ENCODE results near the gene FOXK1.
"Not testable (repeated sequence)": the region's sequence is repeated elsewhere in the genome, so short reads cannot be mapped to it uniquely, and the experiment has no call there.

FOXK1 gene

DNA sequence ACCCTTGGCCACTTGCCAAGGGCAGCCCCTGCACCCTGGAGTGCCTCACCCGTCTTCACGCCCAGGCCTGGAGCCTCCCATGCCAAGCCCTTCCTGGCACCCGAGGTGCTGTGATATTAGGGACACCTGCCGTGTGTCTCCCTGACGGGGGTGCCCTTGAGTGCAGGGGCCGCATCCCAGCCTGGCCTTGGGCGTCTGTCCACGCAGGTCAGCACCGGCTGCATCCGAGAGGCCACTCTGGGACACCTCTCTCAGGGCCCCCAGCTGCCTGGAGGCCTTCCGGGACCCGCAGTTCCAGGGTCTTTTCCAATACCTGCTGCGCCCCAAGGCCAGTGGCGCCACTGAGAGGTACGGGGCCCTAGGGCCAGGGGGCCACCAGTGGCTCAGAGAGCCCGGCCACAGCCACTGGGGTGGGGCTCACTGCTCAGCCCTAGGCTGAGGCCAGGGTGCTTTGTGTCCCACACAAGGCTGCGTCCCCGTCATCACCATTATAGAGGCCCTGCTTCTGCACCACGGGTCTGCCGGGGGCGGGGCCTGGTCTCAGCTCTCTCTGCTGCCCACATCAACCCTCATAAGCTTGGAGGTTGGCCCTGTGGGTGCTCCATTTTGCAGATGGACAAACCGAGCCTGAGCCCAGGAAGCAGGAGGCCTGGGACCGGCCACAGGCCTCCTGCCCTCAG lies 106.0 kb downstream of the FOXK1 start:
- no peak for DNase-seq

- DNase-seq = no peak
Observed at GRCh38 chr7:4788627-4789189, 106.6 kb downstream of the FOXK1 start.

DNA sequence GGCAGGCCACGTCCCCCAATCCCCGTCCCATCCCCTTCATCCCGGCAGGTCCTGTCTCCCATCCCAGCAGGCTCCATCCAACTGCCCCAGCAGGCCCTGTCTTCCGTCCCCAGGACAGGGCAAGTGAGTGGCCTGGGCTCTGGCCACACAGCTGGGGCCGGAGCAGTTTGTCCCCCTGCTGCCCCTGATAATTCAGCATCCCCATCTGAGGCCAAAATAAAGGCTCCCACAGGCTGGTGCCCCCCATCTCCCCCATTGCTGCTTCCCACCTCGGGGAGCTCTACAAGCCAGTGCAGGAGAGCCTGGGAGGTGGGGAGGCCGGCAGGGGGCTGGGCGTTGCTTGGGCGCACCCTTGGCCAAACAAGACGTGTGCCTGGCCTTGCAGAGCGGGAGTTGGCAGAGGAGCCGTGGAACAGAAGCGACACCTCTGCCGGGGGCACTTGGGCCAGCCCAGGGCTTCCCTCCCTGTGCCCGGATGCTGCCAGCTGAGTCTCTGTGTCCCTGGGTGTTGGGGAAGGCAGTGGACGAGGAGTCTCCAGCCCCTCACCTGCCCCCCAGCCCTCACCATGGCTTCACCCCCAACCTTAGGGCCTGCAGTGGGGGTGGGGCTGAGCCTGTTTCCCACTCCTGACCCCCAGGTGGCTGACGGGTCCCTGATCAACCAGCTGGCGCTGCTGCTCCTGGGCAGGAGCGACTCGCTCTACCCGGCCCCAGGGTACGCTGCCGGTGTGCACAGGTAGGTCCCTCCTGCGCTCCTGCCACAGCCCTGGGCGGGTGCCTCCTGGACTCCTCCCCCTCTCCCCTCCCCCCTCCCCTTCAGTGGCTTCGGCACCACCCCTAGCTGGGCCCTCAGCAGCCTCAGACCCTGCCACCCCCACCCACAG lies 107.3 kb downstream of the FOXK1 start:
- DNase-seq = no peak

GRCh38 chr7:4790078-4790465 lies 108.0 kb downstream of the FOXK1 start:
- DNase-seq = no peak

GRCh38 chr7:4790516-4790991 lies 108.5 kb downstream of the FOXK1 start:
- no peak for DNase-seq

GRCh38 chr7:4791101-4791737 lies 109.1 kb downstream of the FOXK1 start:
- DNase-seq = no peak

DNA sequence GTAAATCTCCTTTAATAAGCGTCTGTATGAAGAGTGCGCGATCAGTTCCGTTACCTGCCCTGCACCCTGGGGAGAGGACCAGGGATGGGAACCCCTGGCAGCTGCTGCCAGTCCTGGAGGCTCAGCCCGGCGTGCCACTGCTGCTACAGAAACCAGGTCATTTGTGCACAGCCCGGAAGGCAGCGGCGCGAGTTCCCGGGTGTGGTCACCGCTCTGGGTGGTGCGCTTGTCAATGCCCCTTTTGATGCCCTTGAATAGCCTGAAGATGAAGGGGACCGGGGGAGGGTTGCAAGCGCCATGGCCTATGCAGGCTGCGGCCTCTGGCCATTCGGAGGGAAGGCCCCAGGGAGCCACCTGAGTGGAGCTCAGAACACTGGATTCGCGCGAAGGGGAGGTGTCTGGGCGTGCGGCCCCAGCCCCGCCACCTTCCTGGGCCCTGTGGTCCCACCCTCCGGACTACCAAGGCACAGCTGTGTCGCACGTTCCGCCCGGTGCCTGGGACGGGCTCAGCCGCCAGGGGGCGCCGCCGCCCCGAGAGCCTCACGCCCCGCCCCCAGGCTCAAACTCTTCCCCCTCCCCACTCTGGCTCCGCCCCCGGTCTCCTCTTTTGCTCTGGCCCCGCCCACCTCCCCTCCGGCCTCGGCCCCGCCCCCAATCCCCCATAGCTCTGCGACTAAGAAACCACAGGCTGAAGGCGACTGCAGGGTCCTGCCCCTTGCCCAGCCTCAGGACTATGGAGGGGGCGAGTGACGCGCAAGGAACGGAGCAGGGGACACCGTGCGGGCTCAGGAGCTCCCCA lies 109.8 kb downstream of the FOXK1 start:
- DNase-seq = peak; percentile 64

DNA sequence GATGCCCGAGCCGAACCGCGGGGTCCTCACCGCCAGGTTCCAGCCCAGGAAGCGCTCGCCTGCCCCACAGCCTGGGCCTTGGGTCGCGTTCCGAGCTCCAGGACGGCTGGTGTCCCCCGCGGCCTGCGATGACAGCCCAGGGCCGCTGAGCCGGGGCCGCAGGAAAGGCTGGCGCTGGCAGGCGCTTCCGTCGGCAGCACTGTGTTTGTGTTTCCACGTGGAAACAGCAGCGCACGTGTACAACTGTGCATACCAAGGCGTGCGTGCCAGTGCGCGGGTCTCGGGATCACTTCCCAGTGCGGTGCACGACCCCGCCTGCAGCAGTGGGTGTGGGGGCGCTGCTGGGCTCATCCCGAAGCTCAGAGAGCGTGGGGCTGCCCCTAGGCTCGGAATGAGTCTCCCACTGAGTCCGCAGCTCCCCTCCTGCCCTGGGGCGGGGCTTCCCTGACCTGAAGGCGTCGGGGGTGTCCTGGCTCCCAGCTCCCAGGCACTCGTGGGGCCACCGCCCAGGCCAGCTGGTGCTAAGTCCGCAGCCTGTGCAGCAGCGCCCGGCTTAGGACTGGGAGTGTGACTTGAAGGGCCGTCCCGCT lies 110.5 kb downstream of the FOXK1 start:
- no peak for DNase-seq

DNA sequence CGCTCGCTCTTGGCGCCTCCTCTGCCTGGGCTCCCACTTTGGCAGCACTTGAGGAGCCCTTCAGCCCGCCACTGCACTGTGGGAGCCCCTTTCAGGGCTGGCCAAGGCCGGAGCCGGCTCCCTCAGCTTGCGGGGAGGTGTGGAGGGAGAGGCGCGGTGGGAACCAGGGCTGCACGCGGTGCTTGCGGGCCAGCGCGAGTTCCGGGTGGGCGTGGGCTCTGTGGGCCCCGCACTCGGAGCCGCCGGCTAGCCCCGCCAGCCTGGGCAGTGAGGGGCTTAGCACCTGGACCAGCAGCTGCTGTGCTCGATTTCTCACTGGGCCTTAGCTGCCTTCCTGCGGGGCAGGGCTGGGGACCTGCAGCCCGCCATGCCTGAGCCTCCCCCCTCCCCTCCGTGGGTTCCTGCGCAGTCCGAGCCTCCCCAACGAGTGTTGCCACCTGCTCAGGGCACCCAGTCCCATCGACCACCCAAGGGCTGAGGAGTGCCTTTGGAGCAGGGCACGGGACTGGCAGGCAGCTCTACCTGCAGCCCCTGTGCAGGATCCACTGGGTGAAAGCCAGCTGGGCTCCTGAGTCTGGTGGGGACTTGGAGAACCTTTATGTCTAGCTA lies 111.4 kb downstream of the FOXK1 start:
- not testable (repeated sequence) for DNase-seq

- not testable (repeated sequence) for DNase-seq
Observed at GRCh38 chr7:4794171-4794570, 112.1 kb downstream of the FOXK1 start.

- no peak for DNase-seq
Observed at GRCh38 chr7:4794591-4795350, 112.7 kb downstream of the FOXK1 start.

GRCh38 chr7:4796453-4796852 lies 114.4 kb downstream of the FOXK1 start:
- DNase-seq = no peak

GRCh38 chr7:4797858-4798705 lies 116.0 kb downstream of the FOXK1 start:
- peak; percentile 54 for DNase-seq

GRCh38 chr7:4798706-4799235 lies 116.7 kb downstream of the FOXK1 start:
- peak; percentile 39 for DNase-seq

DNA sequence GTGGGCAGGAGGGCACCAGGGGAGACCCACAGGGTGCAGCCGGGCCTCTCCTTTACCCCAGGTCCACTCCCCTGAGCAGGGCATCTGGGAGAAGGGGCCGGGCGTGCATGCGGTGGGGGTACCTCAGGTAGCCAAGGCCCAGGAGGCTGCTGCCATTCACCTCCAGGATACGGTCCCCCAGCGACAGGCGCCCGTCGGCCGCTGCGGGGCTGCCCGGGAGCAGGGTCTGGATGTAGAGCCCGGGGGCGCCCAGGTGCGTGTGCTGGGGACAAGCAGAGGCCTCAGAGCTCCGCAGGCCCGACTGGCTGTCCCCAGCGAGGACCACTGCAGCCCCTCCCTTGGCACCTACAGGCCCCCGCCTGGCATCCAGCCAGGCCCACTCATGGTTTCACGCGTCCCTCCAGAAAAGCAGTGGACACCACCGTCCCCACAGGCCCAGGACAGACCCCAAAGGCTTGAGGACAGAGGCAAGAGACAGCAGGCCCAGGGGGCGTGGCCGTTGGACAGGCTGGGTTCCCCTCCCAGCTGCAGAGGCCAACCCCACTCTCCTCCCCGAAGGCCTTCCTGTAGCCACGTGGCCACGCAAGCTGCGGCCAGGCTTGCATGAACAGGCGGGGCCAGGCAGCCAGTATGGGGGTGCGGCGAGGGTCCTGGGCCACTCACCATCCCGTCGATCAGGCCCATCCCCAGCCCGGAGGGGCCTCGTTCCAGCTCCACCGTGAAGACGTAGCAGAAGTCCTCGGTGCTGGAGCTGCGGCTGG lies 117.6 kb downstream of the FOXK1 start:
- peak; percentile 18 for DNase-seq

DNA sequence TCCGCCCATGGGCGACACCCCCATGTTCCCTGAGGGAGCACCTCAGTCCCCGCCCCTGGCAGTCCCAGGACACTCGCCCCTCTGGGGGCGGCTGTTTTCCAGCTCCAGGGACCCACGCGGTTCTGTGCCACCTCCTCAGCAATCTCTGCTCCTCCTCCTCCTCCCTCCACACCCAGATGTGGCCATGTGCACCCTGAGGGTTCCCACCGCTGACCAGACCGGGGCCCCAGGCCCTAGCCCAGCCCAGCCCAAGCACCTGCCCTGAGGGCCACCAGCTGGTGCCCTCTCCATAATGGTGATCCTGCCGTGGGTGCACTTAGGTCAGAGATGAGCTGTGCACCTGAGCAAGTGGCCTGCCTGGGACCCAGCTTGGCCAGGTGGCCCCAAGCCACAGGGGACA lies 118.4 kb downstream of the FOXK1 start:
- DNase-seq = no peak

DNA sequence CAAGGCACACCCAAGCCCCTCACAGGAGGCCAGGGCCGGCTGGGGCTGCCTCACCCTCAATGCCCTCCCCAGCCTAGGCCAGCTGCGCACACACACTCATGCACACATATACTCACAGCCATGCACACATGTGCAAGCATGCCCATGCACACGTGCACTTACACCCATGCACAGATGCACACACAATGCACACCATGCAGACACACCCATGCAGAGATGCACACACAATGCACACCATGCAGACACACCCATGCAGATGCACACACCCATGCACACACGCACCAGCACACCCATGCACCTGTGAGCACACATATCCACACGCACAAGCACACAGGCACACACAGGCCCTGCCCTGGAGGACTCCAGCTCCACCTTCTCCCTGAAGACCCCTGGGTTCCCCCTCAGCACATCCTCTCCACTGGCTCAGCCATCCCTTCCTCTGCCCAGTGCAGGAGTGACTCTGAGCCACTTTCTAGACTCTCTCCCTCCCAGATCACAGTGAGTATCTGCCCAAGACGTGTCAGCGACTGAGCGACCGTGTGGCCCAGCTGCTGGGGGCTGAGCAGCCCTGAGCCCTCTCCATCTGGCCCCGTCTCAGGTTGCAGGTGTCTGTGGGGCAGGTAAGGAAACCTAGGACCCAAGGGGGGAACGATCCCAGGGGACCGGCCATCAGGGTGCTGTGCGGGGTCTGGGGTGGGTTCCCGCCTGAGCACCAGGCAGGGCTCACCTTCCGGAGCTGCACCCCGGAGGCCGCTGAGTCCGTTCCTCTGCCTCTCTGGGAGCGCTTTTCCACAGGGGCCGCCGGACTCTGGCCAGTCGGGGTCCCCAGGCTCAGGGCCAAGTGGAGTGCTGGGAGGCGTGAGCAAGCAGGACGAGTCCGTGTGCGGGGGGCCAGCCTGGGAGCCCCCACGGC lies 119.1 kb downstream of the FOXK1 start:
- DNase-seq = peak; percentile 41

DNA sequence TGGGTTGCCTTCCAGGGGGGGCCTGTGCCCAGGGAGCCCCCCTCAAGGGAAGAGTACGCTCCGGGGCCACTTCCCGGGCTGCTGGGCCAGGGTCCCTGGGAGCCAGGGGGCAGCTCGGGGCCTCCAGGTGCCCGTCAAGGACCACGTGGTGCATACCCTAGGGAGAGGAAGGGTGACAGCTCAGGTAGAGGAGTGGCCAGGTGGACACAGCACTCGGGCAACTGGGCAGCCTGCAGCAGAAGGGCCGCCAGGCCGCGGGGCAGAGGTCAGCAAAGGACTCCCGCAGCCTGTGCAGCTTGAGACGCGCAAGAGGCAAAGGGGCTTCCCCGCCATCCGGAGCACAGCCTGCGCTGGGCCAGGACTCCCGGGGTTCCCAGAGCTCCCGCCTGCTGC lies 119.7 kb downstream of the FOXK1 start:
- no peak for DNase-seq

All from NCI-H82 (cell line).